ENCODE measurements around the gene ZNF266. TPM values are rescaled to one million over a fixed set of nuclear protein-coding genes. Genes with fewer than 3 reads are reported as not detected.
A peak's percentile ranks its signal among the peaks of the same experiment; 100 is the strongest.

ZNF266 gene
- total and polyA plus RNA-seq, 10 of the 15 experiments (the other 5 are each of a cell fraction or from before 2014, with no cell fraction given), result 7.7 to 67.7 (median 25.0) TPM

DNA sequence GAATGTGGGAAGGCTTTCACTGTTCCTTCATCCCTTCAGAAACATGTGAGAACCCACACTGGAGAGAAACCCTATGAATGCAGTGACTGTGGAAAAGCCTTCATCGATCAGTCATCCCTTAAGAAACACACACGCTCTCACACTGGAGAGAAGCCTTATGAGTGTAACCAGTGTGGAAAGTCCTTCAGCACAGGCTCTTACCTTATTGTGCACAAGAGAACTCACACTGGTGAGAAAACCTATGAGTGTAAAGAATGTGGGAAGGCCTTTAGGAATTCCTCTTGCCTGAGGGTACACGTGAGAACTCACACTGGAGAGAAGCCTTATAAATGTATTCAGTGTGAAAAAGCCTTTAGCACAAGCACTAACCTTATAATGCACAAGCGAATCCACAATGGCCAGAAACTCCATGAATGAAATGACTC is 54.0 kb downstream of the ZNF266 start:
- DNase-seq (ENCODE audit: low read depth, low spot score) (no peak), ATAC-seq (no peak), FAIRE-seq (no peak)
- Histone ChIP-seq H3K4me2 (ENCODE audit: control insufficient read depth, insufficient read depth) (no peak overlapping the region), H3K27me3 (replicated peaks in 1 of 2; ENCODE audit: control insufficient read depth in 2 of 2, insufficient read depth in 2 of 2, low read length in 1 of 2) (no peaks in the 10 kb centered on the region), H4K20me1 (ENCODE audit: control insufficient read depth, insufficient read depth) (no peaks in the 10 kb centered on the region), H3K36me3 (ENCODE audit: control insufficient read depth in 2 of 2, insufficient read depth in 2 of 2, low read length in 1 of 2) (no peaks in the 10 kb centered on the region), H3K27ac (ENCODE audit: control insufficient read depth, insufficient read depth) (no peak overlapping the region), H3K9me3 (replicated peaks; ENCODE audit: control insufficient read depth, insufficient read depth, low read length) (peaks cover 14% of the 10 kb centered on the region; the same call in 2 of the 3 replicates), H3K9ac (ENCODE audit: control insufficient read depth, insufficient read depth, low read length) (no peak overlapping the region), H3K79me2 (ENCODE audit: control insufficient read depth, insufficient read depth, low read length) (no peaks in the 10 kb centered on the region), H2AFZ (ENCODE audit: control insufficient read depth, low read depth, low read length) (no peak overlapping the region), H3K4me1 (ENCODE audit: control insufficient read depth, insufficient read depth, low read length) (no peaks in the 10 kb centered on the region), H3K4me3 (no peak overlapping the region)
- in situ Hi-C loops (cut with MboI) (no loop called here), intact Hi-C loops (cut with micrococcal nuclease; ENCODE audit: unreplicated experiment) (no loop called here)
- TF ChIP-seq IRF5 (IDR thresholded peaks at IDR 0.05; ENCODE audit: borderline replicate concordance) (no peak), SIN3A (IDR thresholded peaks at IDR 0.05; ENCODE audit: low read depth, low read length) (no peak), ZNF274 (IDR thresholded peaks at IDR 0.05; ENCODE audit: insufficient read depth, insufficient read length) (peak; percentile 83), ZNF384 (IDR thresholded peaks at IDR 0.05; ENCODE audit: borderline replicate concordance, low read depth, low read length) (no peak), RUNX3 (IDR thresholded peaks at IDR 0.05; ENCODE audit: low read length) (no peak)
- TF ChIP-seq, protein P1, sequence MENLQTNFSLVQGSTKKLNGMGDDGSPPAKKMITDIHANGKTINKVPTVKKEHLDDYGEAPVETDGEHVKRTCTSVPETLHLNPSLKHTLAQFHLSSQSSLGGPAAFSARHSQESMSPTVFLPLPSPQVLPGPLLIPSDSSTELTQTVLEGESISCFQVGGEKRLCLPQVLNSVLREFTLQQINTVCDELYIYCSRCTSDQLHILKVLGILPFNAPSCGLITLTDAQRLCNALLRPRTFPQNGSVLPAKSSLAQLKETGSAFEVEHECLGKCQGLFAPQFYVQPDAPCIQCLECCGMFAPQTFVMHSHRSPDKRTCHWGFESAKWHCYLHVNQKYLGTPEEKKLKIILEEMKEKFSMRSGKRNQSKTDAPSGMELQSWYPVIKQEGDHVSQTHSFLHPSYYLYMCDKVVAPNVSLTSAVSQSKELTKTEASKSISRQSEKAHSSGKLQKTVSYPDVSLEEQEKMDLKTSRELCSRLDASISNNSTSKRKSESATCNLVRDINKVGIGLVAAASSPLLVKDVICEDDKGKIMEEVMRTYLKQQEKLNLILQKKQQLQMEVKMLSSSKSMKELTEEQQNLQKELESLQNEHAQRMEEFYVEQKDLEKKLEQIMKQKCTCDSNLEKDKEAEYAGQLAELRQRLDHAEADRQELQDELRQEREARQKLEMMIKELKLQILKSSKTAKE (IDR thresholded peaks at IDR 0.05; ENCODE audit: low read depth, poor library complexity, severe bottlenecking), result no peak
- RAD21 ChIA-PET (ENCODE audit: unreplicated experiment), result no interaction called here
- 34% methylated on average over 4 of the region's 4 CpGs for WGBS (ENCODE audit: insufficient coverage, insufficient replicate concordance, low lambda C conversion rate, missing lambda C conversion rate)
- SMC1A ChIA-PET (ENCODE audit: uncharacterized antibody, unreplicated experiment), result no interaction called here
- POLR2A ChIA-PET, result no interaction called here
- CTCF ChIA-PET, result no interaction called here
- no TSS peak for BruUV-seq (replicated peaks)

Measured in GM12878 (cell line).